CD4-positive, alpha-beta T cell treated with Interleukin-10 for 1 hour (primary cell): ENCODE results near the gene MIPOL1.
"Not testable (repeated sequence)": the region's sequence is repeated elsewhere in the genome, so short reads cannot be mapped to it uniquely, and the experiment has no call there.

ENCODE experiments used
- DNase-seq: peaks from one replicate; pipeline ENCODE4 v3.0.0-alpha.2; 2020

Gene MIPOL1

DNA sequence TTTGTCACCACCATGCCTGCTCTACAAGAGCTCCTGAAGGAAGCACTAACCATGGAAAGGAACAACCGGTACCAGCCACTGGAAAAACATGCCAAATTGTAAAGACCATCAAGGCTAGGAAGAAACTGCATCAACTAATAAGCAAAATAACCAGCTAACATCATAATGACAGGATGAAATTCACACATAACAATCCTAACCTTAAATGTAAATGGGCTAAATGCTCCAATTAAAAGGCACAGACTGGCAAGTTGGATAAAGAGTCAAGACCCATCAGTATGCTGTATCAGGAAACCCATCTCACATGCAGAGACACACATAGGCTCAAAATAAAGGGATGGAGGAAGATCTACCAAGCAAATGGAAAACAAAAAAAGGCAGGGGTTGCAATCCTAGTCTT lies 97.5 kb downstream of the MIPOL1 start:
- not testable (repeated sequence) for DNase-seq

DNA sequence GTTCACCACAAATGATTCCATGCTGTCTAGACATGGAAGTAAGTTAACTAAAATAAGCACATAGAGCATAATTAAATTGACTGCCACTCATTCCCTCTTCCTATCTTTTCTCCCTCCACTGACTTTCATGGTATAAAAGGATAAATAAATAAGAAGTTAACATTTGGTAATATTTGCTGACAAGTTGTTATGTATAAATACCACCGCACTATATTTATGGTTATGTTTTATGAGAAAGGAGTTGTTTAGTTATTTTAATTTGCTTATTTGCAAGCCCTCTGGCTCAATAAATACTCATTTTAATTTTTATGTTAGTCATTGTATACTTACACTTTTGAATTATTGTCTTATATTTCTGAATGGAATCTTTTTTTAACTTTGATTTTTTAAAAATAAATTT lies 113.5 kb downstream of the MIPOL1 start:
- no peak for DNase-seq

DNA sequence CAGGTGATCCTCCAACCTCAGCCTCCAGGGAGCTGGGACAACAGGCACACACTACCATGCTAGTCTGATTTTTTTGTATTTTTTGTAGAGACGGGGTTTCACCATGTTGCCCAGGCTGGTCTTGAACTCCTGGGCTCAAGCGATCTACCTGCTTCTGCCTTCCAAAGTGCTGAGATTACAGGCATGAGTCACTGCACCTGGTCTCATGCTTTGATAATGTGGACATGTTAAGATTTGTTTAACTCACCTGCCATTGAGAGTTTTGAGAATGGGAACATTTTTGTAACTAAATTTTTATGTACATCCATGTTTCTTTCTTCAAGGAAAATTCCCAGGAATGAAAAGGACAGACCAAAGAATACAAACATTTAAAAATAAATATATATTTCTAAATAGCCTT lies 121.2 kb downstream of the MIPOL1 start:
- DNase-seq: no peak

DNA sequence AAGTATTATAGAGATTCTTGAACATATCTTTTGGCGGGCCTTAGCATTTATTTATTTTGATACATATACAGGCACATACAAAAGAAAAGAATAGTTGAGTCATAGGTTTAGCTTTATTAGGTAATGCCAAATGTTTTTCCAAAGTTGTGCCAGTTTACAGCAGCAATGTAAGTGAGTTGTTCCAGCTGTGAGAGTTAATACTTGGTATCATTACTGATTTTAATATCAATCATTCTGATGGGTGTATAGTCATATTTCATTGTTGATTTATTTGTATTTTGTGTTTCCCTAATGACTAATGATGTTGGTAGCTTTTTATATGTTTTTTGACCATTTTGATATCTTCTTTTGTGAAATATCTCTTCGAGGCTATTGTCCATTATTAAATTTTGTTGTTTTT lies 122.4 kb downstream of the MIPOL1 start:
- no peak for DNase-seq

DNA sequence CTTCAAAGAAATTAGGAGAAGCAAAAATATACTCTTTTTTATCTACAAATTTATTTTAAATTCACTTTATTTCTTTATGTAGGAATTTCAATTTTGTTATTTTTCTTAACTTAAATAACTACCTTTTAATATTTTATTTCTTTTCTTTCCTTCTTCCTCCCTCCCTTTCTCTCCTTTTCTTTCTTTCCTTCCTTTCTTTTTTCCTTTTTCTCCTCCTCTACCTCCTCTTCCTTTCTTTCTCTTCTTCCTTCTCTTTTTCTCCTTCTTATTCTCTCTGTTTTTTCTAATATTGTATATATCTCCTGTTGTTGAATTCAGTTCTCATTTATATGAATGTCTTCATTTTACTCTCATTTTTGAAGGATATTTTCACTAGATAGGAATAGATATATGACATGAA lies 127.6 kb downstream of the MIPOL1 start:
- DNase-seq: no peak

DNA sequence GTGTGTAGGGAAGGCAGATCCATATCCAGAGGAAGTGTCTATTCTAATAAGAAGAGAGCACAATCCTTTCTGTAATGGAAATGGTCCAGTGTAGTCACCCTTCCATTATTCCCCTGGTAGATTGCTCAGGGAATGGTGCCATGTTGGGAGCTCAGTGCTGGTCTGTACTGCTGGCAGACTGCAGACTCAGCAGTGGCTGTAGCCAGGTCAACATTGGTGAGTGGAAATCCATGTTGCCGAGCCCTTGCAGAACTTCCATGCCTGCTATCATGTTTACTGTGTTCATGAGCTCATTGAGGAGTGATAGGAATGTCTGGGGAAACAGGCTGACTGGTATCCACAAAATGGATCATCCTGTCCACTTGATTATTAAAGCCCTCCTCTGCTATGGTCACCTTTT lies 128.7 kb downstream of the MIPOL1 start:
- no peak for DNase-seq

DNA sequence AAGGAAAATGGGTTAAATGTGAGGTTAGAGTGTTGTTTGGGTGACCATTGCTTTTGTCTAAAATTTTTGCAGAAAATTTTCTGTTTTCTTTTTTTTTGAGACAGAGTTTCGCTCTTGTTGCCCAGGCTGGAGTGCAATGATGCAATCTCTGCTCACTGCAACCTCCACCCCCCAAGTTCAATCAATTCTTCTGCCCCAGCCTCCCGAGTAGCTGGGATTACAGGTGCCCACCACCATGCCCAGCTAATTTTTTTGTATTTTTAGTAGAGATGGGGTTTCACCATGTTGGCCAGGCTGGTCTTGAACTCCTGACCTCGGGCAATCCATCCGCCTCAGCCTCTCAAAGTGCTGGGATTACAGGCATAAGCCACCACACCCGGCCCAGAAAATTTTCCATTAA lies 130.2 kb downstream of the MIPOL1 start:
- DNase-seq: not testable (repeated sequence)

DNA sequence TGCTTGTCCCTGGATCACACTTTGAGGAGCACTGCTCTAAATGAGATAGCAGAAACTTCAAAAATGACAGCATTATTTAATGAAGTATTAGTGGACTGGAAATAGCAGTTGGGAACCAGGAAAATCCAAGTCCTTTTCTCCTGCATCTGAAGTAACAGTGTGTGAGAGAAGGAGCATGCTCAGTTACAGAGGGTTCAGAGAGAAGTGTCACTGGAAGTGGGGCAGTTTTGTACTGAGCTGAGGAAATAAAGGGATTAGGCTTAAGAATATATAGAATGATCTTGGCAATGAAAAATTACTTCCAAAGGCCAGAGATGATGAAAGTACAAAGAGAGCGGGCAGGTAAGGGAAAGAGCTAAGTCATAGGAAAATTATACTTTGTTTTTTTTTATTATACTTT lies 130.9 kb downstream of the MIPOL1 start:
- no peak for DNase-seq

DNA sequence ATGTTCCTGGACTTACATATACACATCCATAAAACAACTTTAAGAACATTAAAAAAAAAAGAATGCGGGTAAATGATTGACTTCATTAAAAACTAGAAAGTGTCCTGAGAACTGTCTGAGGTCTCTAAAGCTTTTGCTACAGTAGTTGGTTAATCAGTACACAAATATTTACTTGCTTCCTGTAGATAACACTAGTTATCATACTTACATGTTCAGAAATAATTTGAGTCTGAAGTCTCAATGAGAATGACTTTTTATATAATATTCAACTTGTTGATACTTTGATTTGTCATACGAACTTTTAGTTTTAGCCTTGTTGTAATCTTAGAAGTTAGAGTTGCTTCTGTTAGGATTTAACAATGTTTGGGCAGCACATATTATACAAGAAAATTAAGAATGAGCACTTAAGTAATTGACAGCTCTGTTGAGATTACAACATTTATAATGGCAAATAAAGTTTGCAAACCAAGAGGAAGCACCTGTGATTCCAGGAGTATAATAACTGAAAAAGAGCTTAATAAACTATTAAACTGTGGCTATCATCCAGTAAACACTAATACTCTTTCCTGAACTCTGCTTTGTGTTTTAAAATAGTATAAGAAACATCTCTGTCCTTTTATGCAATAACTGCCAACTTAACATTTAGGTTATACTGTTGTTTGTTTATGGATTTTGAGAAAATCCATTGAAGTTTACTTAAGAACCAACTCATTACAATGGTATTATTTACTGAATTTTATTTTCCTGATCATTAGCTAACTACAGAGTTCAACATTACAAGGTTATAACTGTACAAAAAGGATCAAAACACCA lies 131.7 kb downstream of the MIPOL1 start:
- DNase-seq: no peak

DNA sequence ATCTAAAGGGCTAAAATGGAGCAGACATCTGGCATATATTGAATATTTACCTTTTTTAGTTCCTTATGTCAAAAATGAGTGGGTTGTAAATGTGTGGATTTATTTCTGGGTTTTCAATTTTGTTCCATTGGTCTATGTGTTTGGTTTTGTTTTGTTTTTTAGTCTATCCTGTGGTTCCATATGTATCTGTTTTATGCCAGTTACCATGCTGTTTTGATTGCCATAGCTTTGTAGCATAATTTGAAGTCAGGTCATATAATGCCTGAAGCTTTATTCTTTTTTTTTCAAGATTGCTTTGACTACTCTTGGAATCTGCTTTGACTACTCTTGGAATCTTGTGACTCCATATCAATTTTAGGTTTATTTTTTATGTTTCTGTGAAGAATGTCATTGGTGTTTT lies 133.2 kb downstream of the MIPOL1 start:
- no peak for DNase-seq

DNA sequence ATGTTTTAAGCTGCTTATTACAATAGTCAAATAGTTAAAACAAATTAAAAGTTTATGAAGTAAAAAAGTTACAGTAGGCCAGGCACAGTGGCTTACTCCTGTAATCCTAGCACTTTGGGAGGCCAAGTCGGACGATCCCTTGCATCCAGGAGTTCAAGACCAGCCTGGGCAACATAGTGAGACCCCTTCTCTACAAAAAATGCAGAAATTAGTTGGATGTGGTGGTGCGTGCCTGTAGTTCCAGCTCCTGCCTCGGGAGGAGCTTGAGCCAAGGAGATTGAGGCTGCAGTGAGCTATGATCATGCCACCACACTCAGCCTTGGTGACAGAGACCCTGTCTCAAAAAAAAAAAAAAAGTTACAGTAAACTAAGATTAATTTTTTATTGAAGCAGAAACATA lies 142.6 kb downstream of the MIPOL1 start:
- DNase-seq: no peak

DNA sequence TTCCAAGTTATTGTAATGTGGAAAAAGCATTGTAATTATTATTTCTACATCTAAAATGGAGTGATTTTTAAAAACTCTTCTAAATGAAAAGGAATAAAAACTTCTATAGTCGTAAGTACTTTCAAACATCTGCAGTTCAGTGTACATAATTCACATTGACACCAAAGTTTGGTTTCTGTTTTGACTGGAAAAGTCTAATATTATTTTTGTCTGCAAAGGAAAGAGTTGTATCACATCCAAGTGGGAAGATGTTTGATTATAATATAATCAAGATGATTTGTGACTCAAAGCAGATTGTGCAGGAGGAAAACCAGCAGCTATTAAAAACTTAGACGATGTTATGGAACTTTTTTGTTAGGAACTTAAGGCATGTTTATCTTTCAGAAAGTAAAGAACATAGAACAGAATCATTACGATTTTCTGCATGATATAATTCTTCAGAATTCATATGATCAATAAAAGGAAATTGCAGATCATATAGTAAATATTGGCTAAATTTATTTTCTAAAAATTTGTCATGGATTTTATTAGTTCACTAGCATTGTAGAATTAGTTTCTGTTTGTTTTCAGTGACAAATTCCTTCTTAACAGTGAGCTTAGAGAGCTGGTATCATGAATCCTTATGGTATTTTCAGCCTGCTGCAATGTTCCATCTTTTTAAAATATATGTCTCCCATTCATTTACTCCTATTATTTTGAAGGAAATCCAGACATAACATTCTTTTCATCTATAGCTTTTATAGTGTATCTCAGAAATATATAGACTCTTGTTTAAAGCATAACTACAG lies 145.8 kb downstream of the MIPOL1 start:
- no peak for DNase-seq

DNA sequence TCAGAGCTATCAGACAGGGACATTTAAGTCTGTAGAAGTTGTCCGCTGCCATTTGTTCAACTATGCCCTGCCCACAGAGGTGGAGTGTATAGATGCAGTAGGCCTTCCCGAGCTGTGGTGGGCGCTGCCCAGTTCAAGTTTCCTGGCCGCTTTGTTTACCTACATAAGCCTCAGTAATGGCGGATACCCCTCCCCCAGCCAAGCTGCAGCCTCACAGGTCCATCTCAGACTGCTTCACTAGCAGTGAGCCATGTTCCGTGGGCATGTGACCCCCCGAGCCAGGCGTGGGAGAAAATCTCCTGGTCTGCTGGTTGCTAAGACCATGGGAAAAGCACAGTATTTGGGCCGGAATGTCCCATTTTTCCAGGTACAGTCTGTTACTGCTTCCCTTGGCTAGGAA lies 165.9 kb downstream of the MIPOL1 start:
- DNase-seq: no peak

DNA sequence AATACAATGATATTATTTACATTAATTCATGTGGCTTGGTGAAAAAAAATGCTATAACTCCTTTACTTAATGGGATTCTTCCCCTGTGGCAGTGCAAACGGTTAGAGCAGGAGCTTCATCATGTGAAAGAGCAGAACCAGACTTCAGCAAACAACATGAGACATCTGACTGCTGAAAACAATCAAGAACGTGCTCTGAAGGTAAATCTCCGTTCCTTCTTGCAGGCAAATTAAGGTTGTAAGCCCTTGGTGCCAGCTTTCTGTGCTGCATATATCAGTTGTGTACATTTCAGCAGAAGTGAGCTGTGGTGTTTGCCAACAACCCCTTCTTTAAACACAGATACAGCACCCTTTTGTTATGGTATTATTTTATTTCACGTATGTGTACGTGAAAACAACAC lies 171.7 kb downstream of the MIPOL1 start:
- no peak for DNase-seq

DNA sequence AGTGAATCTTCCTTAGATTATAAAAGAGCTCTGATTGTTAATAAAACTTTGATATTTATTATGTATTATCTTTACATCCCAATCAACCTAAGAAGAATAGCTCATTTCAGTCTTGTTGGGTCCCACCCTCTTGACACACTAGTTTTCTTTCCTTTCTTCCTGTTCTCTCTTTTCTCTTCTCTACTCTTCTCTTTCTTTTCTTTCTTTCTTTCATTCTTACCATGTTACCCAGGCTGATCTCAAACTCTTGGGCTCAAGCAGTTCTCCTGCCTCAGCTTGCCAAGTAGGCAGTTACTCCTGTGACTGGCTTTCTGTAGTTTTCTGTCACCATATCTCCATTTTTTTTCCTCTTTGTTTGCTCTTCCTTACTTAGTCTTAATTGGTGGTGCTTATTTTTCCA lies 177.8 kb downstream of the MIPOL1 start:
- DNase-seq: no peak

DNA sequence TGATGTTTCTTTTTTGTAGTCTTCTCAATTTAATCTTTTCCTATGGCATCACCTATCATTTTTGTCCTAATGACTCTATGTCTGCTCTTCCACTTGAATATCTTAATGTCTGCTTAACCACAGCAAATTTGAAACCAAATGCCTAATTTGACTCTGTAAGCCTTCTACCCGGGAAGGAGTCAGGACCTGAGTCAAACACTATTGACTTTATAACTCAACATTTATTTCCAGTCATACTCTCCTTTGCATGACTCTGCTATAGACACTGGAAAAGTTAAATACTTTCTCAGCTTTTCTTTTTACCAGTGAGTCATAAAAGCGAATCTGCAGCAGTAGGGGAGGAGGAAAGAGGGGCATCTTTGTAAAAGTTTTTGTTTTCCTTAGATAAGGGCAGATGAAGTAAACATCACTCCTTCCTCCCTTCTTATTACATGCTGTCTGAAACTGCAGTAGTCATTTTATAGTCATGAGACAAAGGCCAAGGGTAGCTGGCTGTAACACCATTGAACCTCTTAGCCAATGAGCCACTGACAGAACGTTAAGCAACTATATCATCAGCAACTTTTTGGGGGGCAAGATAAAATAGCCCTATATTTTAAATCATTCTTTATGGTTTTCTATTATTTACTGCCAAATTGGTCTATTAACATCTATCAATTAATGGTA lies 179.3 kb downstream of the MIPOL1 start:
- DNase-seq: no peak

DNA sequence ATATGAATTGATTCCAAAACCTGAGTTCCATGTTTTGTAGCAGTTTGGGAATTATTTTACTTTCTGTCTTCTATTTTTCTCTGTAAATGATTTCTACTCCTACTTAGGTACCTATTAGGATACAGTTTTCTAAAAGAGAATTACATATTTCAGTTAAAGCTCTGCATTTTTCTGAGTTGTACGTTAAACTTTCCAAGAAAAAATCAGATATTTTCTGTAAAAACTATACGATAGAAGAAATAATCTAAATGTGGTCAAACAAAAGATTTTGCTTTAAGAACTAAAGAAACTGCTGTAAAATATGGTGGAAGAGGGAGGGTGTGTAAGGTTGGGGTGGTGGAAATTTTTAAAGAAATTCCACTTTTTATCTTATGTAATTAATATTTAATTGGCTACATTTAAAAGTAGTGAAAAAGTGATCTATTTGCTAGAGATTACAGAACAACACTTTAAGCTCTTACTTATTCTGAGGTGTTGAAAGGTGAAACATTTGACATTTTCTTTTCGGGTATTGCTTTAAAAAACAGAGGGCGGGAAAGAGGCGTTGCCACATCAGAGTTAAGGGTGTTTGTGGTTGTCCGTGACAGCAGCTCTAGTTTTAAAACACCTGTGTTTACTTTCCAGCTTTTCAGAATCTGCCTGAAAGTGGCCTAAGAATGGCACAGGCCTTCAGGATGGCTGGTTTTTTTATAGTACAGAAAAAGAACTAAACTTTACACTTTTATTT lies 187.3 kb downstream of the MIPOL1 start:
- DNase-seq: no peak

DNA sequence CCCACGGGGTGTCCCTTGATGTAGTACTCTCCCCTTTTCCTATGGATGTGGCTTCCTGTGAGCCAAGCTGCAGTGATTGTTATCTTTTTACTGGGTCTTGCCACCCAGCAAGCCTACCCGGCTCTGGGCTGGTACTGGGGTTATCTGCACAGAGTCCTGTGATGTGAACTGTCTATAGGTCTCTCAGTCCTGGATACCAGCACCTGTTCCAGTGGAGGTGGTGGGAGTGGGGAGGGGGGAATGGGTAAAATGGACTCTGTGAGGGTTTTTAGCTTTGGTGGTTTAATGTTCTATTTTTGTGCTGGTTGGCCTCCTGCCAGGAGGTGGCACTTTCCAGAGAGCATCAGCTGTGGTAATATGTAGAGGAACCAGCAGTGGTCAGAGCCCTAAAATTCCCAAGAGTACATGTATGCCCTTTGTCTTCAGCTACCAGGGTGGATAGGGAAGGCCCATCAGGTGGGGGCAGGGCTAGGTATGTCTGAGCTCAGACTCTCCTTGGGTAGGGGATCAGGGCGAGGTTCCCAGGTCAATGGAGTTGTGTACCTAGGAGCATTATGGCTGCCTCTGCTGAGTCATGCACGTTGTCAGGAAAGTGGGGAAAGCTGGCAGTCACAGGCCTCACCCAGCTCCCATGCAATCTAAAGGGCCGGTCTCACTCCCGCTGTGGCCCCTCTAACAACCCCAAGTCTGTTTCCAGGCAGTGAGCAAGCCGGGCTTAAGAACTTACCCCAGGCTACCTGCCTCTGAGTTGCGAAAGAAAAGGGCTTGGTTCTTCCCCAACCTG lies 199.6 kb downstream of the MIPOL1 start:
- not testable (repeated sequence) for DNase-seq

DNA sequence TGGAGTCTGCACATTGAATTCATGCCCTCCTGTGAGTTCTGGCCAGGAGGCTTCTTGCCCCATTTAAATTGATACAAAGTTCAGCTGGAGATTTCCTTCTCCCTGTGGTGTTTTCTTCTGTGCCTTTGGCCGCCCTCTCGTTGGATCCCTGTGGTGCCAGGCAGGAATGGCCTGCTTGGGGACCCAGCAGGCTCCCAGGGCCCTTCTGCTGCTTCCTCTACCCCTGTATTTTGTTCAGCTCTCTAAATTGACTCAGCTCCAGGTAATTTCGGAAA lies 200.1 kb downstream of the MIPOL1 start:
- DNase-seq: no peak

DNA sequence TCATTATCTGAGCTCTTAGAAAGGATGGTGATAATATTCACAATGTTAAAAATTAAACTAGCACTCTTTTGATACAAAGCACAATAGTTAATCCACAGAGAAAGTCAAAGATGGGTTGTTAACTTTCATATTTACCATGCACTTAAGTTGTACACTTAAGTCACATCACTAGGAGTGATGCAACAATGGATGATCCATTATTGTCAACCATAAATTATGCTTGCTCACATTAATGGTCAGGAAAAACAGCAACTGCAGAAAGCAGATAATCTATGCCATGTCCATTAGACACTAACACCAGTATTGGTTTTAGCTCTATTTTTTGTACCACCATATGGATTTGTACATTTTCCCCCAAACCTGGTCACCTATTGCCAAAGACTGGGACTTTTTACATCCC lies 201.8 kb downstream of the MIPOL1 start:
- no peak for DNase-seq

DNA sequence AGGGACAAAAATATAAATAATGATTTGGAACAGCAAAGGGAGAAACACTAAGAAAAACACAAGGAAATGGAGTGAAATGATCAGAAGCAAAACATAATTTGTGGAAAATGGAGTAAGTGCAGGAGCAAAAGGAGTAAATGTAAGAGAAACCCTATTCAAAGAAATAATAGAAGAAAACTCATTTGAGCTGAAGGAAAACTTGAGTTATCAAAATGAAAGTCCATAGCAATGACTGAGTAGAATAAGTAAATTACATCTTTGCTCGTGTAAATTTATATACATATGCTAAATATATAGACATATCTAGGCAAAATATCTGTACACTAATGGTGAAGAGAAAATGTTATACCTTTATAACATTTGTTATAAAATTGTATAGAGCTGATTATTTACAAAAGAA lies 203.4 kb downstream of the MIPOL1 start:
- no peak for DNase-seq

DNA sequence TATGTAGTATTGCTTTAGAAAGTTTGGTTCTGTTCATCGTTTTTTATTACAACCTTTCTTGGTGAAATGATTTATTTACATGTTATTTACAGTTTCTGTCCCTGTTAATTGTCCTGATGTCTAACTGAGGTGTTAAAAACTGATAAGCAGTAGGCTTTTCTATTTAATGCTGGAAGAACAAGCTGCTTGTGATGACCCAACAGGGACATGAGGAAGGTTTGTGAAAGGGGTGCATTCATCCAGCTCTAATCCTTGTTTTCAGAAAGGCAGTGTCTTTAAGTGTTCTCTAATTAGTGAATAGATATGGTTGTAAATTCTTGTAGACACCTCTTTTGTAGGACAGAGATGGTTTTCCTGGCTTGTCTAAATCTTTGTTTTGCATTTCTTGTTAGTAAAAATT lies 205.9 kb downstream of the MIPOL1 start:
- DNase-seq: no peak

DNA sequence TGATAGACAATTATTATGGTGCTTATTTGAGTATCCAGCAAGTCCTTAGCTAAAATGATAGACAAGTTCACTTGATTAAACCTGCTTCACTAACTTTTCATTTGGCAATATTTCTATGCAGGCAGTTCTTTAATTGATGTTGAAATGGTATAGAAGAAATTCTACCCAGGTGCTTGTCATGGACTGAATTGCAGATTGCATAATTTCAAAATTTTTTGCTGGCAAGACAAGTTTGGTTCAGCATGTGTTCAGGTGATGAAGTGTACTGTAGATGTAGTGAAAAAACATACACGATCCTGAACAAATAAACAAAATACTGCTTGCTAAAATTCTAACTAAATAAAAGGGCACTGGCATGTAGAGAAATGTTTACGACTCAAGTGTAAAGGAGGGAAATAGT lies 208.4 kb downstream of the MIPOL1 start:
- DNase-seq: no peak
